OCI-LY1 (cell line): ENCODE data around the gene KCNG4.

Source experiments
- H2AFZ ChIP-seq: fragments of 200-600 bp; sonication (generic), shearing (Covaris generic); 2 replicates; pipeline ENCODE4 v1.6.0; 2014; ENCODE audit warnings: antibody characterized with exemption, mild to moderate bottlenecking, low read length
- H3F3A ChIP-seq: fragments of 200-600 bp; sonication (generic), shearing (Covaris generic); 2 replicates; pipeline ENCODE4 v1.6.0; 2014; ENCODE audit warnings: mild to moderate bottlenecking, antibody characterized with exemption, low read length, moderate library complexity; ENCODE audit not compliant: insufficient read depth
- H3K27ac ChIP-seq: fragments of 200-600 bp; sonication (generic); 2 replicates; pipeline ENCODE4 v1.5.1; 2014; ENCODE audit warnings: low read length, mixed run types, mild to moderate bottlenecking, low read depth; ENCODE audit not compliant: poor library complexity, severe bottlenecking
- H3K27me3 ChIP-seq: fragments of 200-600 bp; sonication (generic); 2 replicates; pipeline ENCODE4 v1.6.0; 2014; ENCODE audit warnings: antibody characterized with exemption, mild to moderate bottlenecking, low read length, moderate library complexity; ENCODE audit not compliant: insufficient read depth
- H3K36me3 ChIP-seq: fragments of 200-600 bp; sonication (generic); 2 replicates; pipeline ENCODE4 v1.6.1; 2014; ENCODE audit warnings: mild to moderate bottlenecking, antibody characterized with exemption, low read length, moderate library complexity, mixed read lengths; ENCODE audit not compliant: insufficient read depth
- H3K4me1 ChIP-seq: fragments of 200-600 bp; sonication (generic); 2 replicates; pipeline ENCODE4 v1.5.1; 2014; ENCODE audit warnings: mild to moderate bottlenecking, low read length, moderate library complexity; ENCODE audit not compliant: insufficient read depth, severe bottlenecking
- H3K4me2 ChIP-seq: fragments of 200-600 bp; sonication (generic), shearing (Covaris generic); 2 replicates; pipeline ENCODE4 v1.6.1; 2014; ENCODE audit warnings: low read length
- H3K4me3 ChIP-seq: fragments of 200-600 bp; sonication (generic); 2 replicates; pipeline ENCODE4 v1.5.1; 2014; ENCODE audit warnings: low read length, low read depth, mild to moderate bottlenecking, mixed read lengths; ENCODE audit not compliant: poor library complexity, severe bottlenecking
- H3K79me2 ChIP-seq: fragments of 200-600 bp; shearing (Covaris generic); 2 replicates; pipeline ENCODE4 v1.6.1; 2016; ENCODE audit warnings: mixed run types, low read length, mixed read lengths; ENCODE audit not compliant: insufficient read depth
- H3K9ac ChIP-seq: fragments of 200-600 bp; sonication (generic), shearing (Covaris generic); 2 replicates; pipeline ENCODE4 v1.6.1; 2014; ENCODE audit warnings: mild to moderate bottlenecking, low read length, mixed read lengths
- H3K9me2 ChIP-seq: fragments of 200-600 bp; sonication (generic), shearing (Covaris generic); 2 replicates; pipeline ENCODE4 v1.6.1; 2014; ENCODE audit warnings: low read depth, mild to moderate bottlenecking, low read length, mixed read lengths
- H3K9me3 ChIP-seq: fragments of 200-600 bp; shearing (Covaris generic); 2 replicates; pipeline ENCODE4 v1.6.1; 2014; ENCODE audit warnings: low read length, mixed read lengths
- H4K20me1 ChIP-seq: fragments of 200-600 bp; sonication (generic), shearing (Covaris generic); 2 replicates; pipeline ENCODE4 v1.6.0; 2016; ENCODE audit warnings: mild to moderate bottlenecking, low read length; ENCODE audit not compliant: insufficient read depth
- CTCF ChIP-seq: fragments of 200-600 bp; sonication (generic), shearing (Covaris generic); IDR thresholded peaks from 2 replicates; pipeline ENCODE4 v1.5.1; 2017; ENCODE audit warnings: mild to moderate bottlenecking, antibody characterized with exemption, low read length, moderate library complexity, mixed read lengths
- EZH2 ChIP-seq: fragments of 200-600 bp; sonication (generic), shearing (Covaris generic); IDR thresholded peaks from 2 replicates; pipeline ENCODE4 v1.8.0; 2017; ENCODE audit warnings: borderline replicate concordance, mixed run types, mild to moderate bottlenecking, antibody characterized with exemption, low read length, moderate library complexity, mixed read lengths

The KCNG4 gene

GRCh38 chr16:84253173-84253572, 13.4 kb upstream of the KCNG4 start:
- Histone ChIP-seq H3K79me2 (no peaks in the 10 kb centered on the region), H3K27me3 (peaks cover 9% of the 10 kb centered on the region; the same call in 1 of the 2 replicates), H3K4me1 (no peaks in the 10 kb centered on the region), H4K20me1 (no peaks in the 10 kb centered on the region), H3K9me2 (no peaks in the 10 kb centered on the region), H3K36me3 (no peaks in the 10 kb centered on the region), H3K27ac (no peak overlapping the region), H3K4me2 (no peak overlapping the region), H2AFZ (no peak overlapping the region), H3K9ac (no peak overlapping the region), H3K4me3 (no peak overlapping the region), H3F3A (no peaks in the 10 kb centered on the region), H3K9me3 (no peaks in the 10 kb centered on the region)
- no peak for TF ChIP-seq EZH2
- no peak for TF ChIP-seq CTCF

DNA sequence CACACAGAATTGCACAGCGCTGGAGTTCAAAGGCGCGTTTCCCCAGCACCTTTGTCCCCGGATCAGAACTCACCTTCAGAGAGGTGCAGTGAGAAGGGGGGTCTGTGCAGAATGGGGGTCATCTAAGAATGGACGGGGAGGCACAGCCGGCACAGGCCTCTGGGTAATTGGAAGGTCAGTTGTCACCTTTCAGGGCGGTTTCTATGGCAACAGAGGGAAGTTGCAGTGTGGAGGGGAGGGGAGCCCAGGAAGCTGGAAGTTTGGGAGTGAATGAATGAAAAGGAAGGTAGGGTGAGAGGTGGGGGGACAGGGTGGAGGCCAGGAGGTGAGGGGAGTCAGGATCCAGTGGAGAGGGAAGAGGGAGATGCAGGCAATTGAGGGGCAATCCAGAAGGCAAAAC, 12.4 kb upstream of the KCNG4 start:
- Histone ChIP-seq H3F3A (no peaks in the 10 kb centered on the region), H3K9me2 (no peaks in the 10 kb centered on the region), H4K20me1 (no peaks in the 10 kb centered on the region), H3K4me1 (no peaks in the 10 kb centered on the region), H3K4me2 (no peak overlapping the region), H3K36me3 (no peaks in the 10 kb centered on the region), H3K27ac (no peak overlapping the region), H2AFZ (no peak overlapping the region), H3K79me2 (no peaks in the 10 kb centered on the region), H3K9me3 (no peaks in the 10 kb centered on the region), H3K27me3 (peaks cover 9% of the 10 kb centered on the region; the same call in 1 of the 2 replicates), H3K9ac (no peak overlapping the region), H3K4me3 (no peak overlapping the region)
- TF ChIP-seq EZH2 (no peak), CTCF (no peak)

GRCh38 chr16:84247844-84248243, 8.0 kb upstream of the KCNG4 start:
- Histone ChIP-seq H3K9me3 (no peaks in the 10 kb centered on the region), H3K27ac (no peak overlapping the region), H3K79me2 (no peaks in the 10 kb centered on the region), H3F3A (no peaks in the 10 kb centered on the region), H4K20me1 (no peaks in the 10 kb centered on the region), H3K4me1 (no peaks in the 10 kb centered on the region), H2AFZ (no peak overlapping the region), H3K36me3 (no peaks in the 10 kb centered on the region), H3K4me2 (no peak overlapping the region), H3K27me3 (peaks cover 9% of the 10 kb centered on the region; the same call in 1 of the 2 replicates), H3K9ac (no peak overlapping the region), H3K4me3 (no peak overlapping the region), H3K9me2 (no peaks in the 10 kb centered on the region)
- TF ChIP-seq EZH2 = no peak
- no peak for TF ChIP-seq CTCF
